DND-41 (cell line): ENCODE data around the gene PRKCE.

Experiments
- ATAC-seq: fragments of 200-7000 bp; cut with Tn5 transposase; 3 replicates; pipeline ENCODE4 v1.9.1; 2021; ENCODE audit warnings: low read depth; ENCODE audit not compliant: insufficient read depth
- DNase-seq: peaks from one replicate; pipeline ENCODE4 v3.0.0-alpha.2; 2020
- H2AFZ ChIP-seq: 2 replicates; pipeline ENCODE4 v1.6.0; 2012; ENCODE audit warnings: low read depth, low read length
- H3K27ac ChIP-seq: 2 replicates; pipeline ENCODE4 v1.5.1; 2012; ENCODE audit warnings: low read length, inconsistent platforms
- H3K27me3 ChIP-seq: fragments of 200-600 bp; sonication (generic); 2 replicates; pipeline ENCODE4 v1.6.0; 2012; ENCODE audit warnings: low read length, mild to moderate bottlenecking, inconsistent platforms; ENCODE audit not compliant: insufficient read depth, poor library complexity
- H3K36me3 ChIP-seq: 2 replicates; pipeline ENCODE4 v1.5.1; 2012; ENCODE audit warnings: low read length, inconsistent platforms; ENCODE audit not compliant: insufficient read depth
- H3K4me1 ChIP-seq: 2 replicates; pipeline ENCODE4 v1.5.1; 2012; ENCODE audit warnings: mild to moderate bottlenecking, low read length; ENCODE audit not compliant: insufficient read depth
- H3K4me2 ChIP-seq: 2 replicates; pipeline ENCODE4 v1.6.0; 2012; ENCODE audit warnings: mild to moderate bottlenecking, moderate library complexity, low read length, inconsistent platforms; ENCODE audit not compliant: insufficient read depth
- H3K4me3 ChIP-seq, 2 experiments: fragments of 200-600 bp in 1 of 2; shearing (Covaris generic) in 1 of 2; 2 replicates each; pipeline ENCODE4 v1.5.1; 2012 to 2016; ENCODE audit warnings: inconsistent platforms in 2 of 2, low read length in 2 of 2, mild to moderate bottlenecking in 2 of 2, low read depth in 1 of 2, moderate library complexity in 1 of 2
- H3K79me2 ChIP-seq: 2 replicates; pipeline ENCODE4 v1.6.0; 2012; ENCODE audit warnings: low read length, inconsistent platforms; ENCODE audit not compliant: insufficient read depth
- H3K9ac ChIP-seq: 2 replicates; pipeline ENCODE4 v1.6.0; 2012; ENCODE audit warnings: low read depth, mild to moderate bottlenecking, inconsistent platforms, low read length, moderate library complexity
- H3K9me3 ChIP-seq: 2 replicates; pipeline ENCODE4 v1.5.1; 2012; ENCODE audit warnings: low read length, moderate library complexity, mild to moderate bottlenecking, inconsistent platforms; ENCODE audit not compliant: insufficient read depth, severe bottlenecking
- H4K20me1 ChIP-seq: 2 replicates; pipeline ENCODE4 v1.6.0; 2012; ENCODE audit warnings: low read length; ENCODE audit not compliant: insufficient read depth
- EZH2 ChIP-seq: IDR thresholded peaks from 3 replicates; pipeline ENCODE4 v1.6.1; 2012; ENCODE audit warnings: borderline replicate concordance, low read depth, mild to moderate bottlenecking, moderate library complexity, low read length, inconsistent platforms; ENCODE audit not compliant: severe bottlenecking
- TF ChIP-seq, protein P1 (sequence below): IDR thresholded peaks from 2 replicates; pipeline ENCODE4 v1.5.1; 2012; ENCODE audit warnings: borderline replicate concordance, low read length, moderate library complexity, mild to moderate bottlenecking; ENCODE audit not compliant: poor library complexity, severe bottlenecking; ENCODE audit errors: extremely low read depth

PRKCE gene

DNA sequence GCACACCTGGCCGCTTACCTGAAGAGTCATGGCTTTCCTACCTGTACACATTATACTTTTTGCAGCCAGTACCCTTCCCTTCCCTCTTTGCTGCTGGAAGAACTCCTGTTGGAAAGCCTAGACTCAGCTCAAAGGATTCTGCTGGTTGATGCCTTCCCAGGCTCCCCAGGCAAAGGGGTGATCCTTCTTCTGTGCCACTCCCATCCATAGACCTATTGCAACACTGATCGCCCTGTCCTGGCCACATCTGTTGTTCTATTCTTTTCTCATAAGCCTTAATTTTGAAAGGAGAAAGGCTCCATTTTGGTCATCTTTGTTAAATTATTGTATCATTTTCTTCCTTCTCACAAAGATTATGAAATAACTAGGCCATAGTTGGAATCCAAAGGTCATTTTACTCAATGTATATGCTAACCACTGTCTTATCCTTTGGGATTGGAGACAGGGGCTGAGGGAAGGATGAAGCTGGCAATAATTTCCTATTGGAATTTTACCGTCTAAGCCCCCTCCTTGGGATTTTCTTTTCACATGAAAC is 3.4 kb upstream of the PRKCE start:
- H4K20me1 ChIP-seq = peaks cover 8% of the 10 kb centered on the region; the same call in 1 of the 2 replicates
- peaks cover 38% of the 10 kb centered on the region for H3K4me1 ChIP-seq
- H3K27ac ChIP-seq = no peak overlapping the region
- no peak overlapping the region for H3K9ac ChIP-seq
- H3K4me2 ChIP-seq = no peak overlapping the region
- H3K79me2 ChIP-seq = peaks cover 16% of the 10 kb centered on the region
- no peak overlapping the region for H2AFZ ChIP-seq
- H3K36me3 ChIP-seq = no peaks in the 10 kb centered on the region; the same call in 1 of the 2 replicates
- no peak for ATAC-seq
- no peaks in the 10 kb centered on the region for H3K27me3 ChIP-seq
- TF ChIP-seq EZH2 = no peak
- TF ChIP-seq, protein P1, sequence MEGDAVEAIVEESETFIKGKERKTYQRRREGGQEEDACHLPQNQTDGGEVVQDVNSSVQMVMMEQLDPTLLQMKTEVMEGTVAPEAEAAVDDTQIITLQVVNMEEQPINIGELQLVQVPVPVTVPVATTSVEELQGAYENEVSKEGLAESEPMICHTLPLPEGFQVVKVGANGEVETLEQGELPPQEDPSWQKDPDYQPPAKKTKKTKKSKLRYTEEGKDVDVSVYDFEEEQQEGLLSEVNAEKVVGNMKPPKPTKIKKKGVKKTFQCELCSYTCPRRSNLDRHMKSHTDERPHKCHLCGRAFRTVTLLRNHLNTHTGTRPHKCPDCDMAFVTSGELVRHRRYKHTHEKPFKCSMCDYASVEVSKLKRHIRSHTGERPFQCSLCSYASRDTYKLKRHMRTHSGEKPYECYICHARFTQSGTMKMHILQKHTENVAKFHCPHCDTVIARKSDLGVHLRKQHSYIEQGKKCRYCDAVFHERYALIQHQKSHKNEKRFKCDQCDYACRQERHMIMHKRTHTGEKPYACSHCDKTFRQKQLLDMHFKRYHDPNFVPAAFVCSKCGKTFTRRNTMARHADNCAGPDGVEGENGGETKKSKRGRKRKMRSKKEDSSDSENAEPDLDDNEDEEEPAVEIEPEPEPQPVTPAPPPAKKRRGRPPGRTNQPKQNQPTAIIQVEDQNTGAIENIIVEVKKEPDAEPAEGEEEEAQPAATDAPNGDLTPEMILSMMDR = no peak
- DNase-seq = no peak
- no peaks in the 10 kb centered on the region for H3K9me3 ChIP-seq
- no peak overlapping the region for H3K4me3 ChIP-seq

DNA sequence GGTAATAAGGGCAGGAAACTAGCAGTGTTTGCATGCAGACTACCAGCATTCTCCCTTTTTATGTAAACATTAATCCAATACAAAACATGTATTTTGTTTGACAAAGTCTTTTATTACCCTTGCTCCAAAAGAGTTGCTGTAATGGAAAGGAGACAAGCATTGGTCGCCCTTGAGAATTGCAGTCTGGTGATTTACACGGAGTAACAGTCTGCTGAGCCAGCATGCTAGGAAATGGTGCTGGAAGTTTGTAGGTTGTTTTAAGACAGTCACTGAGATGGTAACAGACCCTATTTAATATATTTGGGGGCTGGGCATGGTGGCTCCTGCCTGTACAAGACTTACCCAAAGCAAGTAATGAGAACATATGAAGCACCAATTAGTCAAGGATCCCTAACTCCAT is 2.8 kb upstream of the PRKCE start:
- Histone ChIP-seq H3K4me1 (peaks cover 38% of the 10 kb centered on the region), H3K9me3 (no peaks in the 10 kb centered on the region), H4K20me1 (peaks cover 8% of the 10 kb centered on the region; the same call in 1 of the 2 replicates), H2AFZ (no peak overlapping the region), H3K27me3 (no peaks in the 10 kb centered on the region), H3K4me2 (no peak overlapping the region), H3K9ac (no peak overlapping the region), H3K36me3 (no peaks in the 10 kb centered on the region; the same call in 1 of the 2 replicates), H3K27ac (no peak overlapping the region), H3K4me3 (no peak overlapping the region), H3K79me2 (peaks cover 20% of the 10 kb centered on the region)
- ATAC-seq (no peak), DNase-seq (no peak)
- no peak for TF ChIP-seq EZH2
- TF ChIP-seq, protein P1 = no peak

DNA sequence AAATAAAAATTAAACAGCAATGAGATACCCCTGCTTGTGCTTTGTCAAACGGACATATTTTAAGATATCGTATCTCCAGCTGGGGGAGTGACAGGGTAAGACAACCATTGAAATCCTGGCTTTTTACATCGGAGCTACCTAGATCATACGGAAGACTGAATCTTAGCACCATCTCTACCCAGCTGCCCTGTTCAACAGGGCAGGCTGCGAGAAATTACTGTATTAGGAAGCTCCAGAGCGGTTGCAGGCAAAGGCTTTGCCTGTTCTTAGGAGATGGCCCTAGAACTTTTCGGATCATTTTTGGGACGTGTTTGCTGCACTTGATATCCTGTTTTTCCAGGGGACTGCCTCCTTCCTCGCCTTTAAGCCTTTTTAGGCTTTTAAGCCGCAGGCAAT is 2.0 kb upstream of the PRKCE start:
- H2AFZ ChIP-seq = peak overlapping the region; percentile 85
- no peak for DNase-seq

More for the DNA sequence above, 2.0 kb upstream of the PRKCE start:
- Histone ChIP-seq H3K4me2 (peak overlapping the region; percentile 88), H3K4me3 (peak overlapping the region; percentile 71 to 88; a peak in 3 of 4 replicates), H3K79me2 (peaks cover 28% of the 10 kb centered on the region), H4K20me1 (peaks cover 13% of the 10 kb centered on the region; the same call in 1 of the 2 replicates), H3K9me3 (no peaks in the 10 kb centered on the region), H3K4me1 (peaks cover 41% of the 10 kb centered on the region), H3K27me3 (no peaks in the 10 kb centered on the region), H3K36me3 (no peaks in the 10 kb centered on the region; the same call in 1 of the 2 replicates), H3K9ac (peak overlapping the region; percentile 77), H3K27ac (no peak overlapping the region; the same call in 1 of the 2 replicates)
- ATAC-seq = no peak
- TF ChIP-seq EZH2 = no peak
- TF ChIP-seq, protein P1 = no peak
